MM.1S (cell line): ENCODE measurements around the gene SDF4.

ENCODE experiments used
- DNase-seq: peaks from one replicate; pipeline ENCODE4 v3.0.0-alpha.2; 2015
- H2AFZ ChIP-seq: fragments of 300-600 bp; sonication (generic); 2 replicates; pipeline ENCODE4 v1.6.0; 2016; ENCODE audit warnings: antibody characterized with exemption, low read length
- H3F3A ChIP-seq: fragments of 300-600 bp; sonication (generic); 2 replicates; pipeline ENCODE4 v1.6.1; 2016; ENCODE audit warnings: mild to moderate bottlenecking, antibody characterized with exemption, low read length, moderate library complexity, mixed read lengths; ENCODE audit not compliant: insufficient read depth
- H3K27ac ChIP-seq: fragments of 300-600 bp; sonication (generic); 2 replicates; pipeline ENCODE4 v1.5.1; 2016; ENCODE audit warnings: mild to moderate bottlenecking, low read length
- H3K27me3 ChIP-seq: fragments of 300-600 bp; sonication (generic); replicated peaks from 2 replicates; pipeline ENCODE4 v1.6.0; 2016; ENCODE audit warnings: low read length; ENCODE audit not compliant: insufficient read depth
- H3K36me3 ChIP-seq: fragments of 300-600 bp; sonication (generic); replicated peaks from 2 replicates; pipeline ENCODE4 v1.6.1; 2016; ENCODE audit warnings: mild to moderate bottlenecking, low read length, mixed read lengths; ENCODE audit not compliant: insufficient read depth
- H3K4me1 ChIP-seq: fragments of 300-600 bp; sonication (generic); 2 replicates; pipeline ENCODE4 v1.6.1; 2016; ENCODE audit warnings: low read length, mixed read lengths
- H3K4me2 ChIP-seq: fragments of 300-600 bp; sonication (generic); 2 replicates; pipeline ENCODE4 v1.6.0; 2016; ENCODE audit warnings: low read depth, low read length
- H3K4me3 ChIP-seq: fragments of 300-600 bp; sonication (generic); 2 replicates; pipeline ENCODE4 v1.5.1; 2016; ENCODE audit warnings: low read length, mixed read lengths
- H3K79me2 ChIP-seq: fragments of 300-600 bp; sonication (generic); 2 replicates; pipeline ENCODE4 v1.6.1; 2016; ENCODE audit warnings: mixed run types, low read length, mixed read lengths
- H3K9ac ChIP-seq: fragments of 300-600 bp; sonication (generic); 2 replicates; pipeline ENCODE4 v1.6.1; 2016; ENCODE audit warnings: low read length, mixed read lengths
- H3K9me2 ChIP-seq: fragments of 300-600 bp; sonication (generic); replicated peaks from 2 replicates; pipeline ENCODE4 v1.6.1; 2016; ENCODE audit warnings: mild to moderate bottlenecking, low read length, mixed read lengths; ENCODE audit not compliant: insufficient read depth
- H3K9me3 ChIP-seq: fragments of 300-600 bp; sonication (generic); replicated peaks from 2 replicates; pipeline ENCODE4 v1.6.1; 2016; ENCODE audit warnings: mild to moderate bottlenecking, low read length, mixed read lengths; ENCODE audit not compliant: insufficient read depth
- H4K20me1 ChIP-seq: fragments of 300-600 bp; sonication (generic); 2 replicates; pipeline ENCODE4 v1.6.1; 2016; ENCODE audit warnings: mild to moderate bottlenecking, low read length, moderate library complexity, mixed read lengths; ENCODE audit not compliant: insufficient read depth
- EZH2 ChIP-seq: fragments of 300-600 bp; sonication (generic); optimal IDR thresholded peaks from 2 replicates; pipeline ENCODE3; 2017; ENCODE audit warnings: low read depth, mild to moderate bottlenecking, antibody characterized with exemption, low read length, mixed read lengths
- EZH2phosphoT487 ChIP-seq: fragments of 300-600 bp; sonication (generic); IDR thresholded peaks from 2 replicates; pipeline ENCODE4 v1.6.1; 2018; ENCODE audit warnings: antibody characterized with exemption, low read length
- TF ChIP-seq, protein P1 (sequence below): fragments of 300-600 bp; sonication (generic); IDR thresholded peaks from 2 replicates; pipeline ENCODE4 v1.5.1; 2016; ENCODE audit warnings: antibody characterized with exemption, low read length, mixed read lengths

Gene SDF4

DNA sequence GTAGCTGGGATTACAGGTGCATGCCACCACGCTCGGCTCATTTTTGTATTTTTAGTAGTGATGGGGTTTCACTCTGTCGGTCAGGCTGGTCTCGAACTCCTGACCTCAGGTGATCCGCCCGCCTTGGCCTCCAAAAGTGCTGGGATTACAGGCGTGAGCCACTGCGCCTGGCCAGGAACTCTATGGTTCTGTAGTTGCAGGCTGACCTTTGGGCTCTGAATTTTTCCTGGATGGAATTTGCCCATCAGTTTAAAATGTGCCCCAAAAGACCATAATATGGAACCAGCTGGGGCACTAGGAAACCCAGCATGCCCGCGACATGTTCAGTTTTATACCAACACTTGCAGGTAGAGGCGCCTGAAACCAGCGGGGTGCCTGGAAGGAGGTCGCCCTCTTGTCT is 46.8 kb upstream of the SDF4 start:
- Histone ChIP-seq H3K27ac (no peak overlapping the region), H3K4me1 (no peaks in the 10 kb centered on the region), H3K36me3 (no peaks in the 10 kb centered on the region), H3F3A (no peaks in the 10 kb centered on the region), H3K4me3 (no peak overlapping the region), H3K9ac (no peak overlapping the region), H3K4me2 (no peak overlapping the region), H3K27me3 (peaks cover 35% of the 10 kb centered on the region), H3K79me2 (no peaks in the 10 kb centered on the region), H4K20me1 (no peaks in the 10 kb centered on the region), H3K9me3 (no peaks in the 10 kb centered on the region), H3K9me2 (no peaks in the 10 kb centered on the region), H2AFZ (no peak overlapping the region)
- TF ChIP-seq, protein P1, sequence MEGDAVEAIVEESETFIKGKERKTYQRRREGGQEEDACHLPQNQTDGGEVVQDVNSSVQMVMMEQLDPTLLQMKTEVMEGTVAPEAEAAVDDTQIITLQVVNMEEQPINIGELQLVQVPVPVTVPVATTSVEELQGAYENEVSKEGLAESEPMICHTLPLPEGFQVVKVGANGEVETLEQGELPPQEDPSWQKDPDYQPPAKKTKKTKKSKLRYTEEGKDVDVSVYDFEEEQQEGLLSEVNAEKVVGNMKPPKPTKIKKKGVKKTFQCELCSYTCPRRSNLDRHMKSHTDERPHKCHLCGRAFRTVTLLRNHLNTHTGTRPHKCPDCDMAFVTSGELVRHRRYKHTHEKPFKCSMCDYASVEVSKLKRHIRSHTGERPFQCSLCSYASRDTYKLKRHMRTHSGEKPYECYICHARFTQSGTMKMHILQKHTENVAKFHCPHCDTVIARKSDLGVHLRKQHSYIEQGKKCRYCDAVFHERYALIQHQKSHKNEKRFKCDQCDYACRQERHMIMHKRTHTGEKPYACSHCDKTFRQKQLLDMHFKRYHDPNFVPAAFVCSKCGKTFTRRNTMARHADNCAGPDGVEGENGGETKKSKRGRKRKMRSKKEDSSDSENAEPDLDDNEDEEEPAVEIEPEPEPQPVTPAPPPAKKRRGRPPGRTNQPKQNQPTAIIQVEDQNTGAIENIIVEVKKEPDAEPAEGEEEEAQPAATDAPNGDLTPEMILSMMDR = no peak
- no peak for TF ChIP-seq EZH2phosphoT487
- no peak for TF ChIP-seq EZH2
- no peak for DNase-seq

DNA sequence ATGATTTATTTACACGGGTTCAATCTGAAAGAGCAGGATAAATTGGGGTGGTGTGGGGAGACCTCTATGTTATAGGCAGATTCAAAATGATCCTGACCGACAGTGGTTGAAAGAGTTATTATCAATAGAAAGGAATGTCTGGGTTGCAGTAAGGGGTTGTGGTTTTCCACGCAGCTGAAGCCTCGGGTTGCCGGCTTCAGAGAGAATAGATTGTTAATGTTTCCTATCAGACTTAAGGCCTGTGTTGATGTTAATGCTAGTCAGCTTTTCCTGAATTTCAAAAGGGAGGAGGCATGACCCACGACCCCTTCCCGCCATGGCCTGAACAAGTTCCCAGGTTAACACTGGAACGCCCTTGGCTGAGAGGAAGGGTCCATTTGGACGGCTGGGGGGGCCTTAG is 44.0 kb upstream of the SDF4 start:
- Histone ChIP-seq H4K20me1 (no peaks in the 10 kb centered on the region), H2AFZ (no peak overlapping the region), H3K4me2 (no peak overlapping the region), H3K4me3 (no peak overlapping the region), H3K9me2 (no peaks in the 10 kb centered on the region), H3K27ac (no peak overlapping the region), H3K79me2 (peaks cover 25% of the 10 kb centered on the region), H3F3A (no peaks in the 10 kb centered on the region), H3K9me3 (no peaks in the 10 kb centered on the region), H3K36me3 (no peaks in the 10 kb centered on the region), H3K9ac (no peak overlapping the region), H3K27me3 (peaks cover 11% of the 10 kb centered on the region), H3K4me1 (peaks cover 10% of the 10 kb centered on the region)
- DNase-seq = no peak
- TF ChIP-seq EZH2phosphoT487 = no peak
- TF ChIP-seq EZH2 = no peak
- TF ChIP-seq, protein P1 = no peak

DNA sequence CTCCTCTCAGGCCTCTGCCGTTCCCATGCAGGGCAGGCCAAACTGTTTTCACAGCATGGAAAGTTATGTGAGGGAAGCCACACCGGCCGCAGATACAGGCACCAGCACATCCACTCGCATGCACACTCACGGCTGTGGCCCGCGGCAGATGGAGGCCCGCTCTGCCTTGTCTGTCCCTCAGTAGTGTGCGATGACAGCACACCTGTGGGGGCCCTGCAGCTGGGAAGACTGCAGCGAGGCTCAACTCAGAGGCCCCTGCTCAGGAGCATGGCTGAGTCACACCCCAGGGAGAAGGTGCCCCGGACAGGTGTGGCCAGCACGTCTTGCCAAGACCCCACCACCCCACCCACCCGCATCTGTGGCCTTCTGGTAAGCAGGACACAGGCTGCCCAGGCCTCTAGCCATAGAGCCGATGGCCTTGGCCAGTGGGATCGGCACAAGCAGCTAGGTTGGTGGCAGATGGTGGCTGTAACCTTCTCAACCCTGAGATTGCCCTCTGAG is 43.2 kb upstream of the SDF4 start:
- H3K36me3 ChIP-seq = no peaks in the 10 kb centered on the region
- peaks cover 4% of the 10 kb centered on the region for H3K27me3 ChIP-seq
- H3K79me2 ChIP-seq = peaks cover 34% of the 10 kb centered on the region
- no peak overlapping the region for H3K4me3 ChIP-seq
- no peak overlapping the region for H2AFZ ChIP-seq
- TF ChIP-seq EZH2 (no peak), EZH2phosphoT487 (no peak)
- TF ChIP-seq, protein P1 = no peak
- no peak overlapping the region for H3K9ac ChIP-seq
- no peak for DNase-seq
- H3F3A ChIP-seq = no peaks in the 10 kb centered on the region
- peaks cover 10% of the 10 kb centered on the region for H3K4me1 ChIP-seq
- H3K9me2 ChIP-seq = no peaks in the 10 kb centered on the region
- peak overlapping the region; percentile 100; the same call in 1 of the 2 replicates for H3K4me2 ChIP-seq
- no peaks in the 10 kb centered on the region; the same call in 1 of the 2 replicates for H4K20me1 ChIP-seq
- H3K9me3 ChIP-seq = no peaks in the 10 kb centered on the region
- no peak overlapping the region for H3K27ac ChIP-seq
